HG02870 (cell line): Measurements from ENCODE around the gene FAM50A.

Experiments
- ATAC-seq: cut with Tn5 transposase; IDR thresholded peaks from one replicate; pipeline ENCODE4 v1.9.1; 2021; ENCODE audit warnings: mild to moderate bottlenecking, moderate library complexity; ENCODE audit not compliant: unreplicated experiment

FAM50A gene

GRCh38 chrX:154463611-154464220 is 19.8 kb downstream of the FAM50A start:
- no peak for ATAC-seq

GRCh38 chrX:154464806-154465365 is 20.9 kb downstream of the FAM50A start:
- ATAC-seq, result no peak

- ATAC-seq, result no peak
Measured at GRCh38 chrX:154465601-154466000, 21.7 kb downstream of the FAM50A start.

GRCh38 chrX:154466036-154466435 is 22.1 kb downstream of the FAM50A start:
- ATAC-seq, result no peak

GRCh38 chrX:154466907-154467306 is 23.0 kb downstream of the FAM50A start:
- ATAC-seq, result no peak

GRCh38 chrX:154467556-154467955 is 23.6 kb downstream of the FAM50A start:
- no peak for ATAC-seq

- ATAC-seq, result no peak
Measured at GRCh38 chrX:154468217-154468616, 24.3 kb downstream of the FAM50A start.

- no peak for ATAC-seq
Measured at GRCh38 chrX:154469114-154469513, 25.2 kb downstream of the FAM50A start.

GRCh38 chrX:154469880-154470279 is 25.9 kb downstream of the FAM50A start:
- no peak for ATAC-seq

- ATAC-seq, result no peak
Measured at GRCh38 chrX:154470434-154470833, 26.5 kb downstream of the FAM50A start.

- ATAC-seq, result no peak
Measured at GRCh38 chrX:154470914-154471568, 27.1 kb downstream of the FAM50A start.

- no peak for ATAC-seq
Measured at GRCh38 chrX:154471839-154472684, 28.1 kb downstream of the FAM50A start.

GRCh38 chrX:154472685-154473632 is 29.0 kb downstream of the FAM50A start:
- ATAC-seq, result no peak

- no peak for ATAC-seq
Measured at GRCh38 chrX:154473683-154474082, 29.7 kb downstream of the FAM50A start.

GRCh38 chrX:154476821-154477220 is 32.9 kb downstream of the FAM50A start:
- ATAC-seq, result no peak

GRCh38 chrX:154477891-154478477 is 34.0 kb downstream of the FAM50A start:
- ATAC-seq, result no peak

GRCh38 chrX:154478728-154479622 is 35.0 kb downstream of the FAM50A start, which contains the start of gene LAGE3:
Gene LAGE3 (minus strand): TSS chrX:154479281. CDS start chrX:154478915, 366 bp downstream.
- ATAC-seq, result peak; percentile 82

- ATAC-seq, result no peak
Measured at GRCh38 chrX:154481195-154481594, 37.3 kb downstream of the FAM50A start.
